Bronchial epithelial cell (primary cell): ENCODE measurements around the gene PAK4. TPM values are rescaled to one million over a fixed set of nuclear protein-coding genes. Genes with fewer than 3 reads are reported as not detected.

ENCODE experiments used
- DNase-seq: peaks from one replicate; pipeline ENCODE4 v3.0.0-alpha.2; 2010; ENCODE audit warnings: low read depth
- FAIRE-seq: peaks from 2 replicates; lab custom pipeline; 2011; peaks lifted over from hg19 to GRCh38; lab: Jason Lieb, UNC
- H3K27me3 ChIP-seq: 2 replicates; pipeline ENCODE4 v1.5.1; 2011; ENCODE audit warnings: low read length; ENCODE audit not compliant: control insufficient read depth, insufficient read depth
- H3K36me3 ChIP-seq: 2 replicates; pipeline ENCODE4 v1.5.1; 2011; ENCODE audit warnings: low read length; ENCODE audit not compliant: control insufficient read depth, insufficient read depth
- H3K4me3 ChIP-seq: 2 replicates; pipeline ENCODE4 v1.5.1; 2011; ENCODE audit warnings: mild to moderate bottlenecking, low read depth, low read length, control low read depth
- total RNA-seq: library from RNA; depleted of rRNA; stranded (reverse); fragments of >200 nt; gene quantifications from 2 replicates; pipeline ENCODE4 v1.2.1, GENCODE V29; 2014
- TF ChIP-seq, protein P1 (sequence below): IDR thresholded peaks from 2 replicates; pipeline ENCODE4 v1.5.1; 2011; ENCODE audit warnings: mild to moderate bottlenecking, moderate library complexity, low read length, control low read depth, inconsistent platforms; ENCODE audit not compliant: insufficient read depth, severe bottlenecking

PAK4 gene
- total RNA-seq, 1 donor from 2014 or later = 4.5 TPM

DNA sequence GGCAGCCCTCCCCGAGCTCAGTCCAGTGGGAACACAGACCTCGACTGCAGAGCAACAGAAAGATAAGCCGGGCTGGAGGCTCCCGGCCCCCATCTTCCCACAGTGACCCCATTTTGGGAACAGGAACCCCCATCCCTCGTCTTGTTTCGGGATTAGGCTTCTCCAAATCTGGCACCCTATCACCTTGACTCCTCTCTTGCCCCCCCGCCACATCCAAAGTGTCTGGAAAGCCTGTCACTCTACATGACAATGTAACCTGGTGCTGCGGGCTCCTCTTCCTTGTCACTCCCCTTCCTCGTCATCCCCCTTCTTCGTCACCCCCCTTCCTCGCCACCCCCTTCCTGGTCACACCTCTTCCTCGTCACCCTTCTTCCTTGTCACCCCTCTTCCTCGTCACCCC, 10.1 kb downstream of the PAK4 start:
- H3K27me3 ChIP-seq = no peaks in the 10 kb centered on the region
- no peaks in the 10 kb centered on the region for H3K36me3 ChIP-seq
- no peak overlapping the region for H3K4me3 ChIP-seq
- DNase-seq (no peak), FAIRE-seq (no peak)
- TF ChIP-seq, protein P1, sequence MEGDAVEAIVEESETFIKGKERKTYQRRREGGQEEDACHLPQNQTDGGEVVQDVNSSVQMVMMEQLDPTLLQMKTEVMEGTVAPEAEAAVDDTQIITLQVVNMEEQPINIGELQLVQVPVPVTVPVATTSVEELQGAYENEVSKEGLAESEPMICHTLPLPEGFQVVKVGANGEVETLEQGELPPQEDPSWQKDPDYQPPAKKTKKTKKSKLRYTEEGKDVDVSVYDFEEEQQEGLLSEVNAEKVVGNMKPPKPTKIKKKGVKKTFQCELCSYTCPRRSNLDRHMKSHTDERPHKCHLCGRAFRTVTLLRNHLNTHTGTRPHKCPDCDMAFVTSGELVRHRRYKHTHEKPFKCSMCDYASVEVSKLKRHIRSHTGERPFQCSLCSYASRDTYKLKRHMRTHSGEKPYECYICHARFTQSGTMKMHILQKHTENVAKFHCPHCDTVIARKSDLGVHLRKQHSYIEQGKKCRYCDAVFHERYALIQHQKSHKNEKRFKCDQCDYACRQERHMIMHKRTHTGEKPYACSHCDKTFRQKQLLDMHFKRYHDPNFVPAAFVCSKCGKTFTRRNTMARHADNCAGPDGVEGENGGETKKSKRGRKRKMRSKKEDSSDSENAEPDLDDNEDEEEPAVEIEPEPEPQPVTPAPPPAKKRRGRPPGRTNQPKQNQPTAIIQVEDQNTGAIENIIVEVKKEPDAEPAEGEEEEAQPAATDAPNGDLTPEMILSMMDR = no peak

- TF ChIP-seq, protein P1 = no peak
- FAIRE-seq (no peak), DNase-seq (no peak)
- Histone ChIP-seq H3K36me3 (no peaks in the 10 kb centered on the region), H3K4me3 (no peak overlapping the region), H3K27me3 (no peaks in the 10 kb centered on the region)
Observed at GRCh38 chr19:39136225-39136940, 10.8 kb downstream of the PAK4 start.

- Histone ChIP-seq H3K27me3 (no peaks in the 10 kb centered on the region), H3K4me3 (no peak overlapping the region), H3K36me3 (no peaks in the 10 kb centered on the region)
- no peak for DNase-seq
- no peak for FAIRE-seq
- TF ChIP-seq, protein P1 = no peak
Observed at GRCh38 chr19:39137131-39137530, 11.5 kb downstream of the PAK4 start.

- DNase-seq (no peak), FAIRE-seq (no peak)
Observed at GRCh38 chr19:39138221-39139211, 12.9 kb downstream of the PAK4 start.

DNA sequence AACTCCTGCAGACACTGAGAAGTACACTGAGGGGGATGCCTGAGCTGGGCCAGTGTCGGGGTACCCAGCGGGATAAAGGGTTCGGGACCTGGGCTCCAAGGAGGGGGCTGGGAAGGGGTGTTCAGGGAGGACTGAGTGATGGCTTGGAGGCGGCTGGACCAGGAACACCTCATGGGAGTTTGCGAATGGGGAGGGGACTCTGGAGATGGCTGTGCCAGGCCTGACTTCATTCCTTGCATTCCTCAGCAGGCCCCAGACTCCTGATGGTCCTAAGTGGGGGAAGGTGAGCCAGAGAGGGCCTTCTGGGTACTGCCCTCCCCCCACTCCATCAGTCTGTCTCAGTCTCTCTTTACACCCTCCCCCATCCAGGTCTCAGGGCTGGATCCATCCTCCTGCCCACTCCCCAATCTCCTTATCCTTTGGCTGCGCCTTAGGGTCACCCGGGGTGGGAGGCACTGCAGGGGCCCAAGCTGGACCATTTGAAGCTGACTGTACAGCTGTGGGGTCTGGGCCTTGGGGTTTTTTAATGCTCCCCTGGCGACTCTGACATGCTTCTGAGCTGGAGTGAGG, 13.8 kb downstream of the PAK4 start:
- FAIRE-seq = no peak
- TF ChIP-seq, protein P1 = no peak
- no peak overlapping the region for H3K4me3 ChIP-seq
- no peak for DNase-seq
- no peaks in the 10 kb centered on the region for H3K27me3 ChIP-seq
- no peaks in the 10 kb centered on the region for H3K36me3 ChIP-seq

More at GRCh38 chr19:39138221-39139211, 12.9 kb downstream of the PAK4 start:
- TF ChIP-seq, protein P1 = no peak
- Histone ChIP-seq H3K36me3 (no peaks in the 10 kb centered on the region), H3K4me3 (no peak overlapping the region), H3K27me3 (no peaks in the 10 kb centered on the region)
